ENCODE data around the gene SIGLEC15.
A peak's percentile ranks its signal among the peaks of the same experiment; 100 is the strongest.

The SIGLEC15 gene

DNA sequence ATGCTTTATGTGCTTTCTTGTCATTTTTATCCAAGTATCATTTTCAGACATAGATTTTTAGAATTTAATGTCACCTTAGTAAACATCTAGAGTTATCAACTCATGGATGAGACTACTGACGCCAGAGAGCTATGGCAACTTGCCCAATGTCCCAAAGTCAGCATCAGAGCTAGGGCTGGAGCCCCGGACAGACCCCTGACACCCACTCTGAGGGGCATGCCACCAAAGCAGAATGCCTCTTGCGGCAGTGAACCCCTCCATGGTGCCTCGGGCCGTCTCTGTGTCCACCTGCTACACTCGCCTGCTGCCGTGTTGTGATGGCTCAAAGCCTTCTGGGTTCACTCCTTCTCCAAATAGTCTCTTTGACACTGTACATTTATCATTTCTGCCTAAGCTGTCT, 5.4 kb downstream of the SIGLEC15 start:
- no peak for TF ChIP-seq CTCF (IDR thresholded peaks at IDR 0.05; ENCODE audit: borderline replicate concordance, control extremely low read depth, extremely low read depth, insufficient read depth, missing control alignments)
- in situ Hi-C loops (cut with MboI; ENCODE audit: low sequenced_read_pairs, unreplicated experiment), result no loop called here
- no peak for DNase-seq (ENCODE audit: low spot score)

DNA sequence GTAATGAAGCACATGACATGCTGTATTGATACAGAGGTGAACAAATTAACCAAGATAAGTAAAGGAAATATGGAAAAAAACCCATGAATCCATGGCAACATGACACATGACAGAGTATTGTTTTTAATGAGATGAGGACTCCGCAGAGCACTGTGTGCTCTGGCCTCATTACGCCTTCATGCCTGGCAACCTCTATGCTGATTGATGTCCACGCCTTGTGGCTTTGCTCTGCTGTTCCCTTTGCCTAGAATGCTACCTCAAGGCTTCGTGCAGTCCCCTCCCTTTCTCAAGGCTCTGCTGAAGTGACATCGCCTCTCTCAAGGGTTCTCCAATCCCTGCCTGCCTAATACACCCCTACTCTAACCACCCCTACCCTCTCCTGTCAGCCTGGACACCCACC, 8.4 kb downstream of the SIGLEC15 start:
- TF ChIP-seq CTCF (IDR thresholded peaks at IDR 0.05; ENCODE audit: borderline replicate concordance, control extremely low read depth, extremely low read depth, insufficient read depth, missing control alignments), result no peak
- DNase-seq (ENCODE audit: low spot score), result no peak
- in situ Hi-C loops (cut with MboI; ENCODE audit: low sequenced_read_pairs, unreplicated experiment), result no loop called here

- TF ChIP-seq CTCF (IDR thresholded peaks at IDR 0.05; ENCODE audit: borderline replicate concordance, control extremely low read depth, extremely low read depth, insufficient read depth, missing control alignments), result no peak
- in situ Hi-C loops (cut with MboI; ENCODE audit: low sequenced_read_pairs, unreplicated experiment), result no loop called here
- no peak for DNase-seq (ENCODE audit: low spot score)
These were observed 8.8 kb downstream of the SIGLEC15 start for GRCh38 chr18:45834306-45834705.

DNA sequence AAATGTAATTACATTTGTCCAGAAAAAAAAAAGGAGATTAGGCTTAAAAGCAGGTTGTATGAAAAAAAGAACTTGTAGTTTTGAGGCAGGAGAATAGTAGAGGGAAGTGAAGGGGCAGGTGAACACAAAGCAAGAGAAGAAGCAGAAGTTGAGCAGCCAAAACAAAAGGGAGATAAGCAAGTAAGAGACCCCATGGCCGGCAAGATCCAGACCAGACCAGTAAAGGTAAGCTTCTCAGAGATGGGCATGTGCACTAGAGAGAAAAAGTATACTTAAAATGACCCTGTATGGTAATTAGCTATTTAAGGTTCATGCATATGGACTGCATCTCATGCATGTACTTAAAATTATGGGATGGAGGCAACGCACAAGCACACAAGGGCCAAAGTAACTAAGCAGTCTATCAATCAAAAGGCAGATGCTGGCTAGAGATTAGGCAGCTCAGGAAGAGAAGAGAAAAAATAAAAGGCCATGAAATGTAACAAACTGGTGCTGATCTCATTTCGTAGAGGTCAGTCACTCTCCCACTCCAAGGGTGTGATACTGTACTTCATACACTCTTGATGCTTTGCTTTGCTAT, 9.7 kb downstream of the SIGLEC15 start:
- TF ChIP-seq CTCF (IDR thresholded peaks at IDR 0.05; ENCODE audit: borderline replicate concordance, control extremely low read depth, extremely low read depth, insufficient read depth, missing control alignments), result no peak
- in situ Hi-C loops (cut with MboI; ENCODE audit: low sequenced_read_pairs, unreplicated experiment), result no loop called here
- no peak for DNase-seq (ENCODE audit: low spot score)

- TF ChIP-seq CTCF (IDR thresholded peaks at IDR 0.05; ENCODE audit: borderline replicate concordance, control extremely low read depth, extremely low read depth, insufficient read depth, missing control alignments), result no peak
- no peak for DNase-seq (ENCODE audit: low spot score)
- in situ Hi-C loops (cut with MboI; ENCODE audit: low sequenced_read_pairs, unreplicated experiment), result no loop called here
These were observed 11.0 kb downstream of the SIGLEC15 start for GRCh38 chr18:45836242-45837205.

- peak; percentile 65 for DNase-seq (ENCODE audit: low spot score)
- in situ Hi-C loops (cut with MboI; ENCODE audit: low sequenced_read_pairs, unreplicated experiment), result no loop called here
- TF ChIP-seq CTCF (IDR thresholded peaks at IDR 0.05; ENCODE audit: borderline replicate concordance, control extremely low read depth, extremely low read depth, insufficient read depth, missing control alignments), result peak; percentile 30
These were observed 12.0 kb downstream of the SIGLEC15 start for GRCh38 chr18:45837283-45838070.
